IPS-15b (cell line): ENCODE results near the gene PHACTR1.
"Not testable (repeated sequence)": the region's sequence is repeated elsewhere in the genome, so short reads cannot be mapped to it uniquely, and the experiment has no call there.

Source experiments
- H3K27me3 ChIP-seq: one replicate; pipeline ENCODE4 v1.6.1; 2013; ENCODE audit warnings: low read length; ENCODE audit not compliant: control insufficient read depth, insufficient read depth
- H3K36me3 ChIP-seq: one replicate; pipeline ENCODE4 v1.6.1; 2013; ENCODE audit warnings: low read length; ENCODE audit not compliant: control insufficient read depth, insufficient read depth
- H3K4me1 ChIP-seq: one replicate; pipeline ENCODE4 v1.6.1; 2013; ENCODE audit warnings: mild to moderate bottlenecking, low read length; ENCODE audit not compliant: control insufficient read depth, insufficient read depth
- H3K4me3 ChIP-seq: one replicate; pipeline ENCODE4 v1.5.1; 2013; ENCODE audit warnings: low read depth, low read length
- H3K9ac ChIP-seq: one replicate; pipeline ENCODE4 v1.6.1; 2013; ENCODE audit warnings: low read depth, mild to moderate bottlenecking, low read length
- H3K9me3 ChIP-seq: one replicate; pipeline ENCODE4 v1.6.1; 2013; ENCODE audit warnings: mild to moderate bottlenecking, low read length; ENCODE audit not compliant: control insufficient read depth, insufficient read depth

Gene PHACTR1

DNA sequence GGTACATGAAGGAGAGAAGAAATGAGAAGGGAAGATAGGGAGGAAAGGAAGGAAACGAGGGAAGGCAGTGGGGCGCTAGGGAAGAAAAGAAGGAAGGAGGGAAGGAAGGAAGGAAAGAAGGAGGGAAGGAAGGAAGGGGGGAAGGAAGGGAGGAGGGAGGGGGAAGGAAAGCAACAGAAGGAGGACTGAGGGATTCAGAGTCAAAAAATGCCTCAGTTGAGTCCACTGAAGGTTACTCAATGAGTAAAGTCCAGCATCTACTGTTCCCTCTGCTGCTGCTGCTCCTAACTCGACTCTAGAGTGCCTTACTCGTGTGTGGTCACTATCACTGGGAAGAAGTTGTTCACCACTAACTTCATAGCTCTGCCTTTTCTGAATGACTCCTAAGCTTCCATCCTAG, 33.8 kb downstream of the PHACTR1 start:
- Histone ChIP-seq H3K9ac (no peak overlapping the region), H3K36me3 (no peaks in the 10 kb centered on the region), H3K9me3 (no peaks in the 10 kb centered on the region), H3K4me1 (peaks cover 9% of the 10 kb centered on the region), H3K4me3 (peak overlapping the region; percentile 63), H3K27me3 (peaks cover 14% of the 10 kb centered on the region)

DNA sequence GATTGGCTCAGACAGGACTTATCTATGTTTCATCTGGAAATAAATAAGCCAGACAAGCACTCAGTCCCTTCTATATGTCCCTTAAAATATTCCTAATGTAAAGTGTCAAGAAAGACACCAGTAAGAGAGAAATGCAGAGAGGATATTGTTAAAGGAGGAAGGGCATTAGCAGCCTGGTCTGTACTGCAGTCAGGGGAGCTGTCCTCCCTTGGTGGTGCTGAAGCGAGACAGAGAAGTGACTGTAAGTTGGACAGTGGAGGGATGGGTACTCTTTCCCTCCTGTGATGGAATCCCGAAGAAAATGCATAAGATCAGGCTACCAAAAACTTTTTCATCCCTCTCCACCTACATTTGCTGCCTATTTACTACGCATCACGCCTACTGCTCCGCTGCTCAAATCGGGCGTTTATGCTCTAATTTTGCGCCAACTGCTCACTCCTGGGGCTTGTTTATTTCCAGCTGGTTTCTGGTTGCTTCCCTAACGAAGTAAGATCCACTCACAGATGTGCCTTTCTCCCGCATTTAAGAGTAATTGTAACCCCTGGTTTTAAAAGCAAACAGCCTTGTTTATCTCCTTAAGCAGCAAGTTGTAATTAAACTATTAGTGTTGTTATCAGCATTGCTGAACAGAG, 35.2 kb downstream of the PHACTR1 start:
- Histone ChIP-seq H3K36me3 (no peaks in the 10 kb centered on the region), H3K9me3 (no peaks in the 10 kb centered on the region), H3K4me1 (peaks cover 14% of the 10 kb centered on the region), H3K9ac (no peak overlapping the region), H3K4me3 (no peak overlapping the region), H3K27me3 (peaks cover 14% of the 10 kb centered on the region)

DNA sequence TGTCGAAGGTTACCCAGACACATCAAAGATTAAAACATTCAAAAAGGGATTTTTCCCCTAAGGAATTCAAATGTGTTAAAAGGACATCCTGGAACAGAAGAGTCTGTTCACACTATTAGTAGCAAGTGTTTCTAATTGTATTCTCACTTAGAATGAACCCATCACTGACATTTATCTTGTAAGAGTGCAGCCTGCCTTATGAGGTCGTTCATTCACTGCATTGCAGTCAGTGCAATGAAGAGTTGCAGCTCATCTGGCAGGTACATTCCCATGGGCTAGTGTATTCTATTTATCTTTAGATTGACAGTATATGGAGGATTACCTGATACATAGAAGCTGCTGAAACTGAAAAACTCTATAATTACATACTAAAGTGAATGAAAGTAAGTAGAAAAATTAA, 36.5 kb downstream of the PHACTR1 start:
- H3K4me3 ChIP-seq: no peak overlapping the region

DNA sequence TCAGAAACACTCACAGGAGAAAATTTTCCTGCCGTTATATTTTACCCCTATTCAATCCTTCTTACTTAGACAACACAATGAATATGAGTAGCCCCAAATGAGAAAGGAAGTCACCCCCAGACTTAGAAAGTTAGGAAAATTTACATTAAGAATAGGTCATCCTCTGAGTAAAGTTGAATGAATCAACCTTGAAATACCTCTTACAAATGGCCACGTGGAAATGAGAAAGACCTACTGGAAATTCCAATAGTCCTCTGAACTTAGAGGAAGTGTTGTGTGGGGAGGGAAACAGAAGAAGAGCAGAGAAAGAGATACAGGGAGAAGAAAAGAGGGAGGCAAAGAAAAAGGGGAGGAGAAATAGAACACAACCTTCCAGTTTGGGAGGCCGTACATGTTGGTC, 43.7 kb downstream of the PHACTR1 start:
- H3K27me3 ChIP-seq: no peaks in the 10 kb centered on the region
- H3K9me3 ChIP-seq: no peaks in the 10 kb centered on the region
- H3K4me1 ChIP-seq: peaks cover 6% of the 10 kb centered on the region
- H3K36me3 ChIP-seq: no peaks in the 10 kb centered on the region
- H3K9ac ChIP-seq: no peak overlapping the region
- no peak overlapping the region for H3K4me3 ChIP-seq

More for the DNA sequence above, 36.5 kb downstream of the PHACTR1 start:
- no peak overlapping the region for H3K9ac ChIP-seq
- H3K36me3 ChIP-seq: no peaks in the 10 kb centered on the region
- peaks cover 14% of the 10 kb centered on the region for H3K4me1 ChIP-seq
- no peaks in the 10 kb centered on the region for H3K9me3 ChIP-seq
- peaks cover 11% of the 10 kb centered on the region for H3K27me3 ChIP-seq

DNA sequence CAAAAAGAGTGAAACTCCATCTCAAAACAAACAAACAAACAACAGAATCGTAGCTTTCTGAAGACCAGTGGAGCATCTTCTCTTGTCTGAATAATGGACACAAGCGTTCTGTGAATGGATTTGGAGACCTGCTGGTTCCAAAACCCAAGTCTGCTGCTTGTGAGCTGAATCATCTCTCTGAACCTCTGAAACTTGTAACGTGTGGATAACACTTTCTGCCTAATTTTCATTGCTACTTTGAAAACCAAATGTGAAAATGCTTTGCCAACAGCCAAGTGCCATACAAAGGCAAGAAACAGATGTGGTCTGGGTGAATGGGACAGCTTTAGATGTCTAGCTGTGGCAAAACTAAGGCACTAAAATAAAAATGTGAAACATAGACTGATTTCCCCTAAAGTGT, 44.3 kb downstream of the PHACTR1 start:
- Histone ChIP-seq H3K4me3 (no peak overlapping the region), H3K36me3 (no peaks in the 10 kb centered on the region), H3K9ac (no peak overlapping the region), H3K9me3 (no peaks in the 10 kb centered on the region), H3K4me1 (peaks cover 3% of the 10 kb centered on the region), H3K27me3 (no peaks in the 10 kb centered on the region)

DNA sequence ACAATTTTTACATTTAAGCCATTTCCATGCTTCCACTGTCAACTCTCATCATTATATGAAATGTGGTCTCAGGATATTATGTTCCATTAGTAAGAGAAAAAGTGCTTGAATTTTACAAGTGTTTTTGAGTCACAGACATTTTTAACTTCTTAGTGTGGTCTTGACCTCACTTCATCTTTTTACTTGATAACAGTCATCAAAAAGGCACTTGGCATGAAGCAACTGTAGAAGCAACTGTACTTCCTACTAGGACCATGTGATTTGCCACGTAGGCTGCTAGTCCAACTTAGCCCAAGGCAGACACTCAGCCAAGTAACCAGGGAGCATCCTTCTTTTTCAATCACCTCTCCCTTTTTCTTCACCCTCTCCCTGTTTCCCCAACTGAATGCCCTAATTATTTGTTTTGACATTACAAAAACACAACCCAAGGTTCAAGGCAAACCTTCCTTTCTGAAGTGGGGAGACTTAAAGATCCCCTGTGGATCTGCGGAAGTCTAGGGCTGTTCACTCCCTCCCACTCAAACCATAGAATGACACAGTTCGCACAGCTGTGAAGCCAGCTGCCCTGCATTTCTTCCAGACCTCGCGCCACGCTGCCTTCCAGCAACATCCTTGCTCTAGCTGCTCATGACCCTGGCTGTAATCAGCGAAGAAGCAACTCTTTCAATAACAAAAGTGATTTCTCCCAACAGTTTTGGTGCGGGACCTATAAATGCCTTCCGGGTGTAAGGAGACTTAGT, 45.0 kb downstream of the PHACTR1 start:
- Histone ChIP-seq H3K9ac (no peak overlapping the region), H3K27me3 (no peaks in the 10 kb centered on the region), H3K9me3 (no peaks in the 10 kb centered on the region), H3K36me3 (no peaks in the 10 kb centered on the region), H3K4me1 (no peaks in the 10 kb centered on the region), H3K4me3 (no peak overlapping the region)

DNA sequence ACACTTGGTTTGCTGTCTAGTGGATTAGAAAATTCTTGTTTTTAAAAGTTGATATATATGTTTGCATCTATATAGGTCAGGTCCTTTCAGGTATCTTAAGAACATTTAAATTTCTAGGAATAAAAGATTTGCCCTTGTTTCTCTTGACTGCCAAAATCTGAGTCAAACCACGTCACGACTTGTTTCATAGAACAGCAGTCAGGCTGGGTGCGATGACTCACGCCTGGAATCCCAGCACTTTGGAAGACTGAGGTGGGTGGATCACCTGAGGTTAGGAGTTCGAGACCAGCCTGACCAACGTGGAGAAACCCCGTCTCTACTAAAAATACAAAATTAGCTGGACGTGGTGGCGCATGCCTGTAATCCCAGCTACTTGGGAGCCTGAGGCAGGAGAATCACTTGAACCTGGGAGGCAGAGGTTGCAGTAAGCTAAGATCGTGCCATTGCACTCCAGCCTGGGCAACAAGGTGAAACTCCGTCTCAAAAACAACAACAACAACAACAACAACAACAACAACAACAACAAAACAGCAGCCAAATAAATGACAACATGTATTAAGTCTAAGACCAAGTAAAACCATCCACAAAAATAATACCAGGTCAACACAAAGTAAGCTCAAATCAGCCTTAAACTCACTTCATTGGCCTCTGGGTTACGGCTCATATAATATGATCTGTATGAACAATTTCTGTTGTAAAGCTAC, 46.3 kb downstream of the PHACTR1 start:
- not testable (repeated sequence) for H3K9ac ChIP-seq, H3K27me3 ChIP-seq, H3K4me1 ChIP-seq, H3K9me3 ChIP-seq, H3K36me3 ChIP-seq, H3K4me3 ChIP-seq

DNA sequence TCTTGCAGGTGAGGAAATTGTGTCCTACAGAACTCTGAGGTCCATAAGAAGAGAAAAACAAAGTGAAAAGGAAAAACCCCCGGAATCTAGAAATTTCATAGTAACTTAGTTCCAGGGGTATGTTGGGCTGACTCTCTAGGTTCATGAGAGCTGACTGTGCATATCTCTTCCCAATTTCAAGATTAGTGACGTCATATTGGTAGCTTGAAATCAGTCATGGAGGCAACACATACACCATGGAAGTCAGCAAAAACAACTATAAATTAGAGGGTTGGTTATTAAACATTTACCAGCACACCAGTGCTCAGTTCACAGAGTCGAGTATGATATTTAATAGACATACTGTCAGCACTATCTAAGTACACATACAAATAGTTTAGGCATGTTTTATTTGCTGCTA, 49.8 kb downstream of the PHACTR1 start:
- no peak overlapping the region for H3K9ac ChIP-seq
- H3K4me1 ChIP-seq: no peaks in the 10 kb centered on the region
- H3K9me3 ChIP-seq: no peaks in the 10 kb centered on the region
- H3K4me3 ChIP-seq: no peak overlapping the region
- H3K27me3 ChIP-seq: no peaks in the 10 kb centered on the region
- no peaks in the 10 kb centered on the region for H3K36me3 ChIP-seq

DNA sequence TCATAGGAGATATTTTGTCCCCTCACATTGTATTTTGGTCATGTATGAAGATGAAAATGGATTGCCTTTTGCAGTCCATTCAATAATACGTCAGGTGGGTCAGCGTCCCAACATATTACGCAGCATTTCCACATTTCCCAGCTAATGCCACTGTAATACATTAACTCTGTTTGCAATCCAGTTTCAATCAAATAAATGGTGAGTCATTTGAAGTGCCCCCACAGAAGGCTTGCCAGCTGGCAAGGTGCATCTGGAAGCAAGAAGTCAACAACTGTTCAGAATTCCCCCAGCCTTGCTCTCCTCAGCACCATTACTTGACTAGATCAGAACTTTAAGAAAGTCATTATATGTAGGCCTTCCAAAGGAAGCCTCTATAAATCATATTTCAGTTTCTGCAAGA, 50.4 kb downstream of the PHACTR1 start:
- no peak overlapping the region for H3K4me3 ChIP-seq
- no peaks in the 10 kb centered on the region for H3K27me3 ChIP-seq
- H3K9ac ChIP-seq: no peak overlapping the region
- H3K9me3 ChIP-seq: no peaks in the 10 kb centered on the region
- H3K36me3 ChIP-seq: no peaks in the 10 kb centered on the region
- H3K4me1 ChIP-seq: no peaks in the 10 kb centered on the region

DNA sequence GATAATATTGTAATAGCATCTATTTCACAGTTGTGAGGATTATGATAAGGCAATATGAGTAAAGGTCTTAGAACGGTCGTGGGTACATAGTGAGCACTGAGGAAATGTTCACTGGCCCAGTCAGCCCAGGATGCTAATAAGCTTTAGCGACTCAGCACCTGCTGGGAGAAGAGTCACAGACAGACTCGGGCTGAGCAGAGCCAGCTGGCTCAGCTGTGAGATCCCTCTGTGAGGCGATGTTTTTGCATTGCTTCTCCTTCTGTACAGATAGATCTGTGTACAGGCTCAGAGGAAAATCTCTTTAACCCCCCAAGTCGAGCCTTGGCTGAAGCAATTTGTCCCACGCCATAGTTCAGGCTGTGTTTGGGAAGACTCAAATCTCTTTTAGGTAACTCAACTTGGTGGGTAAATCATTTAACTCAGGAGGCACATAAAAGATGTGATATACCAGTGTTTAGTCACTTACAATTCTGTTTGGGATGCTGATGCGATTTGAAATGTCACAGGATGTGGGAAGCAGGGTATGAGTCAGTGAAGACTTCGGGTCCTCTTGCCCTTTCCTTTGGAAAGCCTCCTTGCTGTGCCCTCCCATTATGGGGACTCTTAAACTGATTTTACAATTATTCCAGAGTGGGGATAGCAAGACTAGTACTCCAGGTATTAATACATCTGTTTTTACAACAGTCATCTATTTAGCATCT, 53.1 kb downstream of the PHACTR1 start:
- no peak overlapping the region for H3K4me3 ChIP-seq
- no peaks in the 10 kb centered on the region for H3K27me3 ChIP-seq
- H3K36me3 ChIP-seq: no peaks in the 10 kb centered on the region
- H3K4me1 ChIP-seq: no peaks in the 10 kb centered on the region
- no peaks in the 10 kb centered on the region for H3K9me3 ChIP-seq
- no peak overlapping the region for H3K9ac ChIP-seq

DNA sequence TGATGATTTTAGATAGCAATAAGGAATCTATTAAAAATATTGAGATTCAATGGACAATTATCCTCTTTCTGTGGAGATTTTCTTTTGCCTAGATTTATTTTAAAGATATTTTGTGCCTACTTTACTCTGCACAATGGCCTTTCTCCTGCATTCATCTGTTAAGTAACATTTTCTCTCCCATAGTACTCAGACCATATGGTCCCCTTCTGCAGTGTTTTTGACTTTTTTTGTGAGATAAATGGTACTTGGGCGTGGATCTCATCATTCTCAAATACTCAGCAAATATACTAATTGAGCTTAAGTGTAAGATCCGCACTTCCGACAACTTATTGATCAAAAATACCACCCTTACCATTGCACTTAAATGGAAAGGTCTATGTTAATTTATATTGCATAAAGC, 55.8 kb downstream of the PHACTR1 start:
- H3K36me3 ChIP-seq: no peaks in the 10 kb centered on the region
- no peak overlapping the region for H3K9ac ChIP-seq
- no peaks in the 10 kb centered on the region for H3K4me1 ChIP-seq
- no peaks in the 10 kb centered on the region for H3K9me3 ChIP-seq
- no peak overlapping the region for H3K4me3 ChIP-seq
- no peaks in the 10 kb centered on the region for H3K27me3 ChIP-seq
